ENCODE results near the gene ZDHHC4.

DNA sequence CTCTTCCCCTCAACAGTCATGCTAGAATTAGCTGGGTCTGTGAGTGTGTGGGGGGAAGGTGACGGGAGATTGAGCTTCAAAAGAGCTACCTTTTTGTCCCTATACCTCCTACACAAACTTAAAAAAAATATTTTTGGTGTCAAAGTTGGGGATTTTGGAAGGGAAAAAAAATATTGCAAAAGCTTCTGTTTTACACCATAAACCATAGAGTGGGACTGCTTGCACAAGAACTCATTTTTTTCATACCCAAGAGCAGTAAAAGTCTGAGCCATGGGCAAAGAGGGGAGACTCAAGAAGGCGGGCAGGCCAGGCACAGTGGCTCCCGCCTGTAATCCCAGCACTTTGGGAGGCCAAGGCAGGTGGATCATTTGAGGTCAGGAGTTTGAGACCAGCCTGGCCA, 9.4 kb upstream of the ZDHHC4 start:
- TF ChIP-seq, protein P1, sequence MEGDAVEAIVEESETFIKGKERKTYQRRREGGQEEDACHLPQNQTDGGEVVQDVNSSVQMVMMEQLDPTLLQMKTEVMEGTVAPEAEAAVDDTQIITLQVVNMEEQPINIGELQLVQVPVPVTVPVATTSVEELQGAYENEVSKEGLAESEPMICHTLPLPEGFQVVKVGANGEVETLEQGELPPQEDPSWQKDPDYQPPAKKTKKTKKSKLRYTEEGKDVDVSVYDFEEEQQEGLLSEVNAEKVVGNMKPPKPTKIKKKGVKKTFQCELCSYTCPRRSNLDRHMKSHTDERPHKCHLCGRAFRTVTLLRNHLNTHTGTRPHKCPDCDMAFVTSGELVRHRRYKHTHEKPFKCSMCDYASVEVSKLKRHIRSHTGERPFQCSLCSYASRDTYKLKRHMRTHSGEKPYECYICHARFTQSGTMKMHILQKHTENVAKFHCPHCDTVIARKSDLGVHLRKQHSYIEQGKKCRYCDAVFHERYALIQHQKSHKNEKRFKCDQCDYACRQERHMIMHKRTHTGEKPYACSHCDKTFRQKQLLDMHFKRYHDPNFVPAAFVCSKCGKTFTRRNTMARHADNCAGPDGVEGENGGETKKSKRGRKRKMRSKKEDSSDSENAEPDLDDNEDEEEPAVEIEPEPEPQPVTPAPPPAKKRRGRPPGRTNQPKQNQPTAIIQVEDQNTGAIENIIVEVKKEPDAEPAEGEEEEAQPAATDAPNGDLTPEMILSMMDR (IDR thresholded peaks at IDR 0.05; ENCODE audit: borderline replicate concordance, extremely low read depth, low read length, poor library complexity, severe bottlenecking): no peak
- no peak for TF ChIP-seq EZH2 (IDR thresholded peaks at IDR 0.05; ENCODE audit: borderline replicate concordance, low read depth, low read length, severe bottlenecking)

Measured in DND-41 (cell line).